HS-27A (cell line): Measurements from ENCODE around the gene CFL1.

ENCODE experiments used
- DNase-seq: peaks from one replicate; pipeline ENCODE4 v3.0.0-alpha.2; 2012; ENCODE audit warnings: low read depth, missing footprints

Gene CFL1

GRCh38 chr11:65887723-65888162 is 29.8 kb upstream of the CFL1 start:
- DNase-seq: no peak

GRCh38 chr11:65886826-65887722 is 29.1 kb upstream of the CFL1 start:
- DNase-seq: no peak

DNA sequence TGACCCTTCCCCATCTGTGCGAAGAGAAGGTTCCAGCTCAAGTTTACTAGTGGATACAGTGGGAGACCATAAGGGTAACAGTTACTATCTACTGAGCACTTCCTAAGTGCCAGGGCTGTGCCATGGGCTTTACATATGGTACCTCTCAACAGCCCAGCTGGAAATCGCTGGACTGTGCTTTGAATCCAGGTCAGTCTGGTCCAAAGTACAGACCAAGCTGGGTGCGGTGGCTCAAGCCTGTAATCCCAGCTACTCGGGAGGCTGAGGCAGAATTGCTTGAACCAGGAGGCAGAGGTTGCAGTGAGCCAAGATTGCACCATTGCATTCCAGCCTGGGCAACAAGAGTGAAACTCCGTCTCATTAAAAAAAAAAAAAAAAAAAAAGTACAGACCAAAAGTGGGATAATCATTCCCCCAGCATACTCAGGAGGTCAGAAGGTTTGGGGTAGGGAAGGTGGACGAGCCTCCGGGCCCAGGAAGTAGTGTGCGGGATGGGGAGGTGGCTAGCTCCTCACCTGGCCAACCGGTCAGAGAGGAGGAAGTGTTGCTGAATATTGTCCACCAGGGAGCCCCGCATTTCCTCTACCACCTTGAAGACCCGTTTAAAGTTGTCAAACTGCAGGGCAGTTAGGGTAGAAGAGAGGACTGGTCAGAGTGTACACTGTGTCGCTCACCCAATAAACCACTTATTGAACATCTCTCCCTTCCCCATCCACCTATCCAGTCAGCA is 28.0 kb upstream of the CFL1 start:
- no peak for DNase-seq

- no peak for DNase-seq
Observed at GRCh38 chr11:65885231-65885630, 27.3 kb upstream of the CFL1 start.

- DNase-seq: no peak
Observed at GRCh38 chr11:65884716-65885092, 26.7 kb upstream of the CFL1 start.

DNA sequence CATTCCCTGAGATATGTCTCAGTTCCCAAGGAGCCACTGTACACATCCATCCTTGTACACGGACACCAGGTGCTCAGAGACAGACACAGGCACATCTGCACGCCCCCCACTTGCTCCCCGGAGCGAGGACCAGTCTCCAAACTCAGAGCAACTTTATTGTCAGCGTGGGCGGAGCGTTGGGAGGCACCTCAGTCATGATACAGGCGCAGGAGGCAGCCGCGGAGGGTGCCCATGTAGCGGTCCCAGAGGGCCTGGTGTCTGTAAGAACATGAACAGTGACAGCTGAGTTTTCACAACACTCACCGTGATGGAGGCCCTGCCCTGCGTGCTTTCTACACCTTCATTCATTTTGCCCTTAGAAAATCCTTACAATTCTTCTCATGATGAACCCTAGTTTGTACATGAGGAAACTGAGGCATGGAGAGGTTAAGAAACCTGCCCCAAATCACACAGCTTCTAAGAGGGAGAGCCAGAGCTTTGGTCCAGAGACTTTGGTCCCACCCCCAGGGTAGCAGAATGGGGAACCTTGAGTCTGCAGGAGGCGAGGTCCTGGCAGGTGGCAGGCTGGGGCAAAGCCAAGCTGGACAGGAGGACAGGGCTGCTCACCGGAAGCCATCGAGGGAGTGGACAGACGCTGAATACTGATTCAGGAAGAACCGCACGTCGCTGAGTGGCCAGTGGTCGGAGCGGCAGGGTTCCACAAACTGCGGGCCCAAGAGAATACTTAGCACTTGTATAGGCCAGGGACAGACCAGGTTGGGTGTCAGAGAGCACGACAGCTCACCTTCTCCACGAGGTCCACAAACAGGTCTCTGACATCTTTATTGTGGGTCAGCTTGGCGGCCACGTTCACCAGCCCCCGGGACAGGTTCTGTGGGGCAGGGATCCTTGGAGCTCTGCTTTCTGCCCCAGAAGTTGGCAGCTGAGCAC is 26.1 kb upstream of the CFL1 start:
- DNase-seq: no peak

DNA sequence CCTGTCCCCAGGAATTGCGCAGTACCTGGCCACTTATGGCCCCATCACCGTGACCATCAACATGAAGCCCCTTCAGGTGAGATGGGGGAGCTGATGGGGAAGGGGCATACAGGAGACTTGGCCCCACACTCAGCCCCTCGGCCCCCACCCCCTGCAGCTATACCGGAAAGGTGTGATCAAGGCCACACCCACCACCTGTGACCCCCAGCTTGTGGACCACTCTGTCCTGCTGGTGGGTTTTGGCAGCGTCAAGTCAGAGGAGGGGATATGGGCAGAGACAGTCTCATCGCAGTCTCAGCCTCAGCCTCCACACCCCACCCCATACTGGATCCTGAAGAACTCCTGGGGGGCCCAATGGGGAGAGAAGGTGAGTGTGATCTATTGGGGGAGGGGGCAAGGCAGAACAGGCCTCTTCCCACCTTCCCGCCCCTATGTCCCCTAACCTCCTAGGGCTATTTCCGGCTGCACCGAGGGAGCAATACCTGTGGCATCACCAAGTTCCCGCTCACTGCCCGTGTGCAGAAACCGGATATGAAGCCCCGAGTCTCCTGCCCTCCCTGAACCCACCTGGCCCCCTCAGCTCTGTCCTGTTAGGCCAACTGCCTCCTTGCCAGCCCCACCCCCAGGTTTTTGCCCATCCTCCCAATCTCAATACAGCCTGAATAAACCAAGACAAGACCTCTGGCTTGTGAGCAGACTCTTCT is 25.2 kb upstream of the CFL1 start:
- no peak for DNase-seq

DNA sequence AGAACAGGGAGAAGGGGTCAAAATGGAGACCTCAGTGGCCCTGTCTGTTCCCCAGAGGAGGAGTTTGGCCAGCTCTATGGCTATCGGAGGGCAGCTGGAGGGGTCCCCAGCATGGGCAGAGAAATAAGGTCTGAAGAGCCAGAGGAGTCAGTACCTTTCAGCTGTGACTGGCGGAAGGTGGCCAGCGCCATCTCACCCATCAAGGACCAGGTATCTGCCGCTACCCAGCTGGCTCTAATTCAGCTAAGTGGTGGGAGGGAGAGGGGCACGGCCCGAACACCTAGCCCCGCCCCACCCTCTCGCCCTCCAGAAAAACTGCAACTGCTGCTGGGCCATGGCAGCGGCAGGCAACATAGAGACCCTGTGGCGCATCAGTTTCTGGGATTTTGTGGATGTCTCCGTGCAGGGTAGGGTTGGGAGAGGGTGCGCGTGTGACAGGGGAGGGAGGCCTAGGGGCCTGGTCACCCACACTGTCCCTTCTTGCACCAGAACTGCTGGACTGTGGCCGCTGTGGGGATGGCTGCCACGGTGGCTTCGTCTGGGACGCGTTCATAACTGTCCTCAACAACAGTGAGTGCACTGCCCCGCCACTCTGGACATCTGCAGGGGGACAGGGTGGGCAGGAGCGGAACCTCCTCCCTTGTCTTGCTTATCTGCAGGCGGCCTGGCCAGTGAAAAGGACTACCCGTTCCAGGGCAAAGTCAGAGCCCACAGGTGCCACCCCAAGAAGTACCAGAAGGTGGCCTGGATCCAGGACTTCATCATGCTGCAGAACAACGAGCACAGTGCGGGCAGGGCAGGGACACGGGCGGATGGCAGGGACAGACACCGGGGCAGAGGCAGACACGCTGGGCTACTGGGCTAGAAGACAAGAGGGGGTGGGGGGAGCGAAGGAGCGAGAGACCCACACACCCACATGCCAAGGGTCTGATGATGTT is 24.4 kb upstream of the CFL1 start:
- DNase-seq: no peak

DNA sequence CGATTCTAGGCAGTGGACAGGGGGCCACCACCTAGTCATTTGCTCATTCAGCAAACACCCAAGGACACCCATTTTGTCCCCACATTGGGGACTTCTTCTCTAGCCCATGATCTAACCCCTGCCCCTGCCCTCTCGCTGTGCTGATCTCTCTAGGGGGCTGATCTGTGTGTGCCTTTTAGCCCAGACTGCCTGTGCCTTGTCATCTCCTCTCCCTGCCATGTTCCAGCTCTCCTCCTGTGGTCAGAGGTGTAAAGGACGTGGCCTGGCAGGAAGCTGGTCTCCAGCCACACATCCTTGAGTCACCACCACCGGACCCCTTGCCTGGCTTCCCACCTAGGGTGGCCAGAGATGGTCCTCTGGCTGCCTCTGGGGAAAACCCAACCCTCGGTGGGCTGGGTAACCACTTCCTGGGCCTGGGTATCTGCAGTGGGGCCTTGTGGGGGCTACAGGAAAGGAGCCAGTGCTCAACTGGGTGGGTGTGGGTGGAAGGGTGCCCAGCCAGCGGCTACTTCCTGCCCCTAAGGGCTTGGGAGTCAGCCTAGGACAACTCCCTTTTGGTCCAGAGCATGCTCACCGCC is 23.0 kb upstream of the CFL1 start:
- DNase-seq: no peak

DNA sequence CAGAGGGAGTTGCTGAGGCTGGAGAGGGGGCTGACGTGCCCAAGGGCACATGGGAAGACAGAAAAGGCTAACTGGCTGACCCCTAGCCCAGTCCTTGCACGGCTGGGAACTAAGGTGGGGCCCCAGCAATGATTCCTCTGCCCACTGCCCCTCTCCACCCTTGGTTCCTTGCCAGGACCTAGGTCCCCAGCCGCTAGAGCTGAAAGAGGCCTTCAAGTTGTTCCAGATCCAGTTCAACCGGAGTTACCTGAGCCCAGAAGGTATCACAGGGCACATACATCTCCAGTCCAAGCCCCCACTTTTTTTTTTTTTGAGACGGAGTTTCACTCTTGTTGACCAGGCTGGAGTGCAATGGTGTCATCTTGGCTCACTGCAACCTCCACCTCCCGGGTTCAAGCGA is 22.0 kb upstream of the CFL1 start:
- no peak for DNase-seq

GRCh38 chr11:65879617-65880016 is 21.6 kb upstream of the CFL1 start, which contains the start of gene CTSW:
Gene CTSW (plus strand): TSS chr11:65879837. CDS start chr11:65879855, 18 bp downstream.
- DNase-seq: no peak

DNA sequence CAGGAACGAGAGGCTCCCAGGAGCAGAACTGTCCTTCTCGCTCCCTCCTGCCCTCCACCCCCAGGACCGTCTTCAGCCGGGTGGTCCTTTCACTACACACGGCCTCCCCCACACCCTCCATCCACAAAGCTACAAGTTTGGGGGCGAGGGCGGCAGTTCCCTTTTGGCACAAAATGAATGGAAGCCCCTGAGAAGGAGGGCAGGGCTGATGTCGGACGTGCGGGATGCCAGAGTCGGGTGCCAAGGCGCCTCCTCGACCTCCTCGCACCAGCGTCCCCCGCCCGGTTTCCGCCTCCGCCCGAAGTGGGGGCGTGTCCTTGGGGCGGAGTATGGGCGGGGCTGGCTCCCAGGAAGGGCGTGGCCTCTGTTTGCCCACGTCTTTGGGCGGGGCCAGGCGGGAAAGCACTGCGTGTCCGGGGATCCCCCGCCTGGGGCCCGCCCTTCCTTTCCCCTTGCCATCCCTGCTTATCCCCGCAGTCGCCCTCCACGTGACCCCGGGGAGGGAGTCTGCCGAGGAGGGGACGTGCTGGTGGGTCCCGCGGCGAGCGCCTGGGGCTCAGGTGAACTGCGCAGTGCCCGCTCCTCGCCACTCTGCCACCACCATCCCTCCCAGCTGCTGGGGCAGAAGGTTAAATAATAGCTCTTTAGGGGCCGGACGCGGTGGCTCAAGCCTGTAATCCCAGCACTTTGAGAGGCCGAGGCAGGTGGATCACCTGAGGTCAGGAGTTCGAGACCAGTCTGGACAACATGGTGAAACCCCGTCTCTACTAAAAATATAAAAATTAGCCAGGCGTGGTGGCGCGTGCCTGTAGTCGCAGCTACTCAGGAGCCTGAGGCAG is 15.6 kb upstream of the CFL1 start:
- peak; percentile 84 for DNase-seq

- DNase-seq: no peak
Observed at GRCh38 chr11:65872586-65873317, 14.8 kb upstream of the CFL1 start, which contains the start of gene EFEMP2. Gene EFEMP2 (minus strand): TSS chr11:65872800. CDS start chr11:65872354, 446 bp downstream.

- no peak for DNase-seq
Observed at GRCh38 chr11:65871811-65872548, 14.0 kb upstream of the CFL1 start.

DNA sequence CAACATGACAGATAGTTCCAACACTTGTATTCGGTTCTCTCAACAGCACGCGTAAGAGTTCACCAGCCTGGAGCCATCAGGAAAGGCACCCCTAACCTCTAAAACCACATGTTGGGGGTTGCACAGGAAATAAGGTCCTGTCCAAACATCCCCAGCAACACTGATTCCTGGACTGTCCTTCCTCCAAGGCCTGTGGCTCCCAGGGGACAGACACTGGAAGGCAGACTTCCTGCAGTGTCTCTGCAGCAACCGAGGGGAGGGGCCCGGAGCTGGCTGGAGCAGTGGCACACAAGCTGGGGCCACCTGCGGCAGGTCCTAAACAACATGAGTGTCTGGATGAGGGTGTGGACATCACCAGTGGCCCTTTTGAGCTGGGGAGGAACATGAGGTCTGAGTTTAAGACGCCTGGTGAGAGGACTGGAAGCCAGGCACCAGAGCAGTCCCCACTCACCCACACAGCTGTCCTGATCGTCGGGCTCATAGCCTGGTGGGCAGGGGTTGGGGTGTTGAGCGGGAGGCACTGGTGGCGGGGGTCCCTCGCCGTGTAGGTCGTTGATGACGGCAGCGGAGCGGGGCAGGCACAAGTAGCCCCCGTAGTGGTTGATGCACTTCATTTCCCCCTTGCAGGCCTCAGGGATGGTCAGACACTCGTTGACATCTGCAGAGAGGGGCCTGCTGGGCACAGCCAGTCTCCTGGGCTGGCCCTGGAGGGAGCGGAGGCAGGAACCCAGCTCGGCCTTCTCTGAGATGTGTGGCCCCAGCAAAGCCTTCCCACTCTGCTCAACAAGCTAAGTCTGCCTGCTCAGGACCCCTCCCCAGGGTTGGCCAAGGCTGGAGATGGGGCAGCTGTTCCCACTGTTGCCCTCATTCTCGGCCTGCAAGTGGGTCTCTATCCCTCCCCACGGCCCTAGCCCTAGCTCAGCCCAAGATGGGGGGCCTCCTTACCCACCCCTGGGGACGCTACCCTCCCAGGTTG is 13.0 kb upstream of the CFL1 start:
- no peak for DNase-seq

GRCh38 chr11:65870307-65870658 is 12.3 kb upstream of the CFL1 start:
- DNase-seq: no peak
